GM19193 (cell line): ENCODE data around the gene CERT1.

Source experiments
- POLR2A ChIP-seq: IDR thresholded peaks from 4 replicates; pipeline ENCODE4 v1.6.1; 2011; ENCODE audit not compliant: insufficient read depth, insufficient read length; ENCODE audit errors: extremely low read depth

The CERT1 gene

GRCh38 chr5:75529185-75529584, 17.8 kb upstream of the CERT1 start:
- no peak for TF ChIP-seq POLR2A

DNA sequence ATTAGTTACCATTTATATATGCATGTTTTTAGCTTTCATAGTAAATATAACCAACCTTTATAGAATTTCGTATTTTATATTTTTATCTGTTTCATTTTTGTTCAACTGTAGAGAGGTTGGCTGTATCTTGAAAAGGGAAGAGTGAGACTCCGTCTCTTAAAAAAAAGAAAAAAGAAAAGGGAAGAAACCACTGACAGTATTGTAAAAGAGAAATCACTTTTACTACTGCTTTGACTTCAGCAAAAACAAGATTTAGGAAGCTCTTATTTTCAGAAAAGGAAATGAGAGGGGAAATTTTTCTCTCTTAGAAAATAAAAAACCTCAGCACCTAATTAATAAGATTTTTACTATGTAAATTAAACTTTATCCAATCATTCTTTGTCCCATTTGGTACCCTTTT, 14.6 kb upstream of the CERT1 start:
- TF ChIP-seq POLR2A, result no peak

- no peak for TF ChIP-seq POLR2A
Measured at GRCh38 chr5:75525344-75525743, 13.9 kb upstream of the CERT1 start.

DNA sequence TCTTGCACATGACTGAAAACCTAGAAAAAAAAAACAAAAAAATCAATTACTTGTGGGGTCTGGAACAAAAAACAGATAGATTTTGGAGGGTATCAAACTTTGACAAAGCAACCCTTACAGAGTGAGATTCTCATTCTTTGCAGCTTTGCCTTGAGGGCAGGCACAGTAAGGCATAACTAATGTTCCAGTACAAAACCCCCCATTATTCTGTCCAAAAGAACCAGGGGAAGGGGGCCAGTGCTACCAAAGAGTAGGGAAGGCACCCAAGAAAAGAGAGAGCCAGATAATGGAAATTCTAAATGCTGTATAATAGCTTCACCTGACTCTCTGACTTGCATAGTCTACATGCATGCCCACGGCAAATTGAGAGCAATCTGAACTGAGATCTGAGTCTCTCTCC, 13.2 kb upstream of the CERT1 start:
- no peak for TF ChIP-seq POLR2A

- no peak for TF ChIP-seq POLR2A
Measured at GRCh38 chr5:75524071-75524470, 12.6 kb upstream of the CERT1 start.

DNA sequence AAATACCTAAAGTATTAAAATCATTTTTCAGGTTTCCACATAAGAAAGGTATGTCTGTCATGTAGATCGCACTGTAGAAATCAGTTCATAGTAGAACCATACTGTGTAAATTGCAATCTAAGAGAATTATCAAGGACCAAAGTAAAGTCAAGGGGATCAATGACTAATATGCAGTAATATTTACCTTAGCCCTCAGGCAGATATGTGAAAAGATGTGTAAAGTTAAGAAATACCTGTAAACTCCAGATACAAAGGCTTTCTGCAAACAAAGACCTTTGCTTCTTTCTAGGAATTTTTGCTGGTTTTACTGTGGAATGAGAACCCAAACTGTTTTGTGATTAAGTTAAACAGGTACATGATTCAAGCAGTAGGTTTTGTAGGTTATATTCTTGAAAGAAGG, 11.8 kb upstream of the CERT1 start:
- TF ChIP-seq POLR2A, result no peak

DNA sequence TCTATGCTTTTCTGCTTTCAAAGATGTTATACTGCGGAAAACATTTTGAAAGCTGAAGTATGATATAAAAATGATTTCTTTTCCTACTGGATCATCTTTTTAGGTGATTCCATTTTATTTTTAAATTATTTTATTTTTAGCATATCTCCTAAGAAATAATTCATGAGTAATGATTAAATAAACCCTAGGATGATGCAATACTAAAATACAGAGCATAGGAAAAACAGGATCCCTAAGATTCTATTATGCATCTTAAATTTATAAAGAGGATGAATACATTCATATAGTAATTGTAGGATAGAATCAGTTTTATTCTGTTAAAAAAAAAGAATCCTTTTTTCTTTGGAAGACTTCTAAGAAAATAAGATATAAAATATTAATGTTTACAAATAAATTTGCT, 11.1 kb upstream of the CERT1 start:
- no peak for TF ChIP-seq POLR2A

DNA sequence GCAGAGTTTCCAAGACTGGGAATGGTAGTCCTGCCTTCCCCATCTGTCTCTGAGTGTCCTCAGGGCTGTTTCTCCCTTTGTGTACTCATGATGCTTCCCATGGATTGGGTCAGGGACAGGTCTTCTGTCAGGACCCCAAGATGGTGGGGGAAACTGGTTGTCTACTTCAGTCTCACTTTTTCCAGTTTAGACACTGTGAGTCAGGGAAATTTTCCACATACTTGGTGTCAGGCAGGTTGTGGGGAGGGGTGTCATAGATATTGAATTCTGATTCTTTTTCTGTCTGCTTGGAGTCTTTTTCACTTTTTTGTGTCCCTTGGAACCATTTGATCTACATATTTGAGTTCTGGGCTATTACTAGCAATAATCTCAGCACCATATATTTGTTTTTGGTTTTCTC, 10.6 kb upstream of the CERT1 start:
- no peak for TF ChIP-seq POLR2A

DNA sequence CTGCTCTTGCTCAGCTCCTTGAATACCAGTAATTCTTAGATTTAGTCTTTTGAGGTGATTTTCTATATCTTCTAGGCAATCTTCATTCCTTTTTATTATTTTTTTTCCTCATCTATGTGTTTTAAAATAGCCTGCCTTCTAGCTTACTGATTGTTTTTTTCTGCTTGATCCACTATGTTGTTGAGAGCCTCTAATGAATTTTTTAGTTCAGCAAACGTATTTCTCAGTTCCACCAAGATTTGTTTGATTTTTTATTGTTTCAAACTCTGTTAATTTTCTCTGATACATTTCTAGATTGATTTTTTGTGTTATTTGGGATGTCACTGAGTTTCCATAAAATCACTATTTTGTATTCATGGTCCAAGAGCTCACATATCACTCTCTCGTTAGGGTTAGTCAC, 9.8 kb upstream of the CERT1 start:
- TF ChIP-seq POLR2A, result no peak

GRCh38 chr5:75519761-75520160, 8.3 kb upstream of the CERT1 start:
- no peak for TF ChIP-seq POLR2A

GRCh38 chr5:75514323-75514722, 2.9 kb upstream of the CERT1 start:
- TF ChIP-seq POLR2A, result no peak

GRCh38 chr5:75513841-75514240, 2.4 kb upstream of the CERT1 start:
- TF ChIP-seq POLR2A, result no peak

- no peak for TF ChIP-seq POLR2A
Measured at GRCh38 chr5:75512383-75513074, 1.1 kb upstream of the CERT1 start.

DNA sequence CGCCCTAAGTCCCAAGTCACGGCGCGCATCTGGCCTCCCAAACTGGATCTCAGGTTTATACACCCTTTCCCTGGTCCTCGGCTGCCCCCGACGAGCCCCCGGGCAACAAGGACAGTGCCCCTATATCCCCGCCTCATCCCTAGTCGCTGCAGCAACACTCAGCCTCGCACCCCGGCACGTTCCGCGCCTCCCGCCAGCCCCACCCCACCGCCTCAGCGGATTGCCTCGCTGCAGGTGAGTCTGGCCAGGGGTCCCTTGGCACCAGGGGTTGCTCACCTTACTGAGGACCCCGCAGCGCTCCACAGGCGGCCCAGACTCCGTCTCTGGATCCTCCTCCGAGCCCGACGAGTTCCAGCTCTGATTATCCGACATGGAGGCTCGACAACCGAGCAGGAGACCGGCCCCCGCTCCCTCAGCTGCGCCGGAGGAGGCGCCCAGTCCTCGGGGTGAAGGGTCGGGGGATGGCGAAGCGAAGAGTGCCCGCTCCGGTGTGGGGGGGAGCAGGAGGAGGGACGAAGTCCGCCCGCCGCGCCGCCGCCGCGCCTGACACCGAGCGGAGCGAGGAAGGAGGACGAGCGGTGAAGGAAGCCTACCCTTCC, 494 bp downstream of the CERT1 start:
- TF ChIP-seq POLR2A, result no peak

DNA sequence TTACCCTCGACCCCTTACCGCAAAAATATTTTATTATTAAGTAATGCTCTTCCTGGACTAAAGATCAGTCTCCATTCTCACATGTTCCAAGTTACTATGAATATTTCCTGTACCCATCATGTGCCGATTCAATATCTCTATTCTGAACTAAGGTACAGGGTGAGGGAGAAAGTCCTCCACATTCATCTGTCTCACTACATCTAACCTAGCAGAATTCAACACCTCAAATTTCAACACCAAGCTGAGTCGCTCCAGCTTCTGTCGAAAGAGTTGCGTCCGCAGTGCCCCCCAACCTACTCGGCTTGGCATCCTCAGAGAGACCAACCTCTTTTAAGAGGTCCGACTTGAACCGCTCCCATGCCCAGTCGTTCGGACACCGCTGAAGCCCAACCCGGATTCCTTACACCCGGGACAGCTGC, 1.0 kb downstream of the CERT1 start:
- no peak for TF ChIP-seq POLR2A

- TF ChIP-seq POLR2A, result no peak
Measured at GRCh38 chr5:75509956-75510355, 1.5 kb downstream of the CERT1 start.

DNA sequence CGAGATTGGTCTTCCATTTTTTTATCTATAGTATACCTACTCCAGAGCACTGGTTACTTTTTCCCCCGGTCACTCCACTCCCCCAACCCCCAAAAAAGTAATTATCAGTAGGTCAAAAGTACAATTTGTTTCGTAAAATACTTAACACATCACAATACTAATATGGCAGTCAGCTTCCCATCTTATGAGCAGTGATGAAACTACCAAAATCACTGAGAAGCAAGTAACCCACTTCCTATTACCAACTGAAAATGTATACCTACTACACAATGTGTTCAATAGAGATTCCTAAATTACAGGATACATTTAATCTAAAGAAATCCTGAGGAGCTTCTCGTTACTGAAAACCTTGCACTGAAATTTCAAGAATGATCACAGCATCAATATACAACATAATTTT, 1.9 kb downstream of the CERT1 start:
- TF ChIP-seq POLR2A, result no peak
